Measurements from ENCODE around the gene ABCB8. TPM values are rescaled to one million over a fixed set of nuclear protein-coding genes. Genes with fewer than 3 reads are reported as not detected.
A peak's percentile ranks its signal among the peaks of the same experiment; 100 is the strongest.

The ABCB8 gene
- total RNA-seq, 6 donors from 2014 or later: 38.3 to 58.7 (median 42.5) TPM

GRCh38 chr7:150992833-150993302 is 35.4 kb upstream of the ABCB8 start:
- peaks cover 31 to 58% (median 50%) of the 10 kb centered on the region in 4 donors for H3K4me1 ChIP-seq
- H3K36me3 ChIP-seq: peaks cover 0 to 3% (median 0%) of the 10 kb centered on the region in 4 donors
- peak overlapping the region; percentile 54 to 73 (median 64) for H3K27ac ChIP-seq
- no peaks in the 10 kb centered on the region for H3K27me3 ChIP-seq
- TF ChIP-seq EP300 (IDR thresholded peaks at IDR 0.05) (peak in 1 of 4 donors; percentile 9), CTCF (IDR thresholded peaks at IDR 0.05) (no peak), POLR2AphosphoS5 (IDR thresholded peaks at IDR 0.05) (peak; percentile 24 to 46), POLR2A (IDR thresholded peaks at IDR 0.05) (no peak)
- ATAC-seq (ENCODE audit: low FRiP score in 2 of 2): no peak
- WGBS, 2 donors: 24 to 37% methylated on average over 5 of the region's 5 CpGs
- H3K4me3 ChIP-seq: no peak overlapping the region
- DNase-seq: no peak
- peaks cover 0 to 11% (median 2%) of the 10 kb centered on the region in 4 donors for H3K9me3 ChIP-seq

- WGBS, 2 donors: 74% methylated on average over 14 of the region's 14 CpGs; no CpG with 5 or more reads in 1 of the 2 donors
- H3K27ac ChIP-seq: peak overlapping the region; percentile 54 to 73 (median 64)
- peak overlapping the region; percentile 18 to 42 (median 30) for H3K4me3 ChIP-seq
- no peaks in the 10 kb centered on the region for H3K27me3 ChIP-seq
- H3K4me1 ChIP-seq: peaks cover 28 to 52% (median 45%) of the 10 kb centered on the region in 4 donors
- TF ChIP-seq POLR2AphosphoS5 (IDR thresholded peaks at IDR 0.05) (peak in 1 of 2 donors; percentile 8), POLR2A (IDR thresholded peaks at IDR 0.05) (no peak)
- peaks cover 0 to 5% (median 0%) of the 10 kb centered on the region in 4 donors for H3K36me3 ChIP-seq
- peaks cover 0 to 11% (median 2%) of the 10 kb centered on the region in 4 donors for H3K9me3 ChIP-seq
- DNase-seq (no peak), ATAC-seq (ENCODE audit: low FRiP score in 2 of 2) (no peak)
Measured at GRCh38 chr7:150993511-150993910, 34.7 kb upstream of the ABCB8 start.

- H3K9me3 ChIP-seq: peaks cover 0 to 11% (median 2%) of the 10 kb centered on the region in 4 donors
- peak overlapping the region; percentile 12 to 73 (median 64) for H3K27ac ChIP-seq
- ATAC-seq (ENCODE audit: low FRiP score in 2 of 2) (peak; percentile 31 to 61), DNase-seq (peak in 1 of 2 donors; percentile 54)
- TF ChIP-seq POLR2AphosphoS5 (IDR thresholded peaks at IDR 0.05) (peak; percentile 34 to 86), EP300 (IDR thresholded peaks at IDR 0.05) (no peak)
- H3K27me3 ChIP-seq: no peaks in the 10 kb centered on the region
- peaks cover 20 to 44% (median 38%) of the 10 kb centered on the region in 4 donors for H3K4me1 ChIP-seq
- 19 to 35% methylated on average over 10 to 15 of the region's 15 CpGs for WGBS, 2 donors
- H3K4me3 ChIP-seq: peak overlapping the region; percentile 22 to 42 (median 30)
- peaks cover 0 to 8% (median 0%) of the 10 kb centered on the region in 4 donors for H3K36me3 ChIP-seq
Measured at GRCh38 chr7:150994141-150994837, 34.0 kb upstream of the ABCB8 start.

GRCh38 chr7:150994838-150995510 is 33.3 kb upstream of the ABCB8 start:
- Histone ChIP-seq H3K4me3 (peak overlapping the region; percentile 22 to 42 (median 30)), H3K27ac (peak overlapping the region in 1 of 4 donors; percentile 73), H3K36me3 (peaks cover 0 to 8% (median 0%) of the 10 kb centered on the region in 4 donors), H3K4me1 (peaks cover 19 to 38% (median 32%) of the 10 kb centered on the region in 4 donors), H3K27me3 (no peaks in the 10 kb centered on the region), H3K9me3 (peaks cover 0 to 7% (median 2%) of the 10 kb centered on the region in 4 donors)
- TF ChIP-seq POLR2A (IDR thresholded peaks at IDR 0.05) (no peak), POLR2AphosphoS5 (IDR thresholded peaks at IDR 0.05) (no peak), CTCF (IDR thresholded peaks at IDR 0.05) (no peak), EP300 (IDR thresholded peaks at IDR 0.05) (no peak)
- ATAC-seq (ENCODE audit: low FRiP score in 2 of 2) (no peak), DNase-seq (no peak)
- WGBS, 2 donors: 46 to 65% methylated on average over 6 to 19 of the region's 19 CpGs

- DNase-seq (no peak), ATAC-seq (ENCODE audit: low FRiP score in 2 of 2) (no peak)
- TF ChIP-seq POLR2A (IDR thresholded peaks at IDR 0.05) (no peak), CTCF (IDR thresholded peaks at IDR 0.05) (no peak)
- Histone ChIP-seq H3K36me3 (peaks cover 0 to 22% (median 0%) of the 10 kb centered on the region in 4 donors), H3K9me3 (no peaks in the 10 kb centered on the region), H3K27ac (no peak overlapping the region), H3K4me1 (peaks cover 19 to 38% (median 29%) of the 10 kb centered on the region in 4 donors), H3K27me3 (no peaks in the 10 kb centered on the region), H3K4me3 (peak overlapping the region in 1 of 4 donors; percentile 5)
- 44 to 80% methylated on average over 5 to 31 of the region's 31 CpGs for WGBS, 2 donors
Measured at GRCh38 chr7:150996376-150997074, 31.7 kb upstream of the ABCB8 start.

All from upper lobe of left lung (tissue), 6 donors.